ENCODE data around the gene DDAH1. TPM values are rescaled to one million over a fixed set of nuclear protein-coding genes. Genes with fewer than 3 reads are reported as not detected.

DDAH1 gene
- total and polyA plus RNA-seq, 11 donors = 5.7 to 33.9 (median 16.1) TPM

GRCh38 chr1:85325920-85326319 is 139.0 kb downstream of the DDAH1 start:
- intact Hi-C loops (cut with DNase I) = no loop called here
- no peaks in the 10 kb centered on the region for H3K36me3 ChIP-seq
- no peaks in the 10 kb centered on the region for H3K9me3 ChIP-seq
- TF ChIP-seq CTCF (IDR thresholded peaks at IDR 0.05) (no peak), POLR2A (IDR thresholded peaks at IDR 0.05) (no peak)
- H3K4me3 ChIP-seq = no peak overlapping the region
- no peak overlapping the region for H3K27ac ChIP-seq
- DNase-seq (no peak), ATAC-seq (no peak)
- H3K4me1 ChIP-seq = peaks cover 12 to 34% (median 23%) of the 10 kb centered on the region in 12 donors
- no peaks in the 10 kb centered on the region for H3K27me3 ChIP-seq

- Histone ChIP-seq H3K36me3 (peaks cover 0 to 7% (median 0%) of the 10 kb centered on the region in 9 donors), H3K27me3 (no peaks in the 10 kb centered on the region), H3K9me3 (no peaks in the 10 kb centered on the region), H3K4me1 (peaks cover 0 to 25% (median 7%) of the 10 kb centered on the region in 12 donors), H3K27ac (no peak overlapping the region), H3K4me3 (no peak overlapping the region)
- ATAC-seq (peak in 1 of 4 donors; percentile 58), DNase-seq (no peak)
- intact Hi-C loops (cut with DNase I) = no loop called here
- TF ChIP-seq CTCF (IDR thresholded peaks at IDR 0.05) (no peak), POLR2A (IDR thresholded peaks at IDR 0.05) (no peak)
- WGBS, 4 donors = 70 to 79% (median 75%) methylated on average over 5 of the region's 5 CpGs
These were observed 141.2 kb downstream of the DDAH1 start for GRCh38 chr1:85323770-85324169.

- Histone ChIP-seq H3K4me1 (peaks cover 0 to 21% (median 6%) of the 10 kb centered on the region in 12 donors), H3K4me3 (no peak overlapping the region), H3K36me3 (peaks cover 0 to 7% (median 0%) of the 10 kb centered on the region in 9 donors), H3K9me3 (no peaks in the 10 kb centered on the region), H3K27ac (no peak overlapping the region), H3K27me3 (no peaks in the 10 kb centered on the region)
- 60 to 88% (median 68%) methylated on average over 2 of the region's 2 CpGs for WGBS, 4 donors
- intact Hi-C loops (cut with DNase I) = no loop called here
- DNase-seq (no peak), ATAC-seq (no peak)
- TF ChIP-seq CTCF (IDR thresholded peaks at IDR 0.05) (no peak), POLR2A (IDR thresholded peaks at IDR 0.05) (no peak)
These were observed 142.3 kb downstream of the DDAH1 start for GRCh38 chr1:85322655-85323054.

GRCh38 chr1:85321237-85321964 is 143.6 kb downstream of the DDAH1 start:
- ATAC-seq (no peak), DNase-seq (no peak)
- H3K27ac ChIP-seq = peak overlapping the region in 1 of 12 donors; percentile 17
- intact Hi-C loops (cut with DNase I) = no loop called here
- H3K4me3 ChIP-seq = no peak overlapping the region
- H3K36me3 ChIP-seq = peaks cover 0 to 7% (median 0%) of the 10 kb centered on the region in 9 donors
- WGBS, 4 donors = 85 to 89% (median 87%) methylated on average over 7 of the region's 7 CpGs
- H3K27me3 ChIP-seq = no peaks in the 10 kb centered on the region
- peaks cover 0 to 33% (median 7%) of the 10 kb centered on the region in 12 donors for H3K4me1 ChIP-seq
- H3K9me3 ChIP-seq = no peaks in the 10 kb centered on the region
- no peak for TF ChIP-seq POLR2A (IDR thresholded peaks at IDR 0.05)
- no peak for TF ChIP-seq CTCF (IDR thresholded peaks at IDR 0.05)

All from heart left ventricle (tissue), 16 donors.